Kidney (tissue), 14 donors: ENCODE data around the gene SPTAN1. TPM values are rescaled to one million over a fixed set of nuclear protein-coding genes. Genes with fewer than 3 reads are reported as not detected.

Source experiments
- DNase-seq, 5 donors: peaks; one replicate each; pipeline ENCODE4 v3.0.0-alpha.2; 2013 to 2020
- FAIRE-seq: peaks from 2 replicates; lab custom pipeline; 2012; peaks lifted over from hg19 to GRCh38; lab: Jason Lieb, UNC
- H3K27ac ChIP-seq, 2 donors: one replicate each; pipeline ENCODE4 v1.7.0; 2013; ENCODE audit warnings: low read depth in 2 of 2, low read length in 2 of 2, inconsistent platforms in 1 of 2
- H3K27me3 ChIP-seq: one replicate; pipeline ENCODE4 v1.7.1; 2013; ENCODE audit warnings: low read length, inconsistent platforms; ENCODE audit not compliant: control insufficient read depth, insufficient read depth
- H3K36me3 ChIP-seq, 3 donors: one replicate each; pipeline versions ENCODE4 v1.7.0 to v1.7.1; 2013; ENCODE audit warnings: low read length in 3 of 3, control low read depth in 1 of 3, inconsistent platforms in 1 of 3; ENCODE audit not compliant: insufficient read depth in 3 of 3, control insufficient read depth in 2 of 3
- H3K4me1 ChIP-seq, 3 donors: one replicate each; pipeline versions ENCODE4 v1.7.0 to v1.7.1; 2013; ENCODE audit warnings: low read length in 3 of 3, inconsistent platforms in 1 of 3, low read depth in 1 of 3; ENCODE audit not compliant: control insufficient read depth in 2 of 3, insufficient read depth in 2 of 3
- H3K4me3 ChIP-seq, 3 donors: one replicate each; pipeline versions ENCODE4 v1.7.0 to v1.8.1; 2013; ENCODE audit warnings: low read length in 3 of 3, control low read depth in 1 of 3, inconsistent platforms in 1 of 3
- H3K9ac ChIP-seq, 3 donors: one replicate each; pipeline versions ENCODE4 v1.7.0 to v1.7.1; 2013; ENCODE audit warnings: low read length in 3 of 3, control low read depth in 1 of 3, inconsistent platforms in 1 of 3
- H3K9me3 ChIP-seq, 3 donors: one replicate each; pipeline versions ENCODE4 v1.7.0 to v1.7.1; 2013; ENCODE audit warnings: low read length in 3 of 3, control low read depth in 1 of 3, inconsistent platforms in 1 of 3; ENCODE audit not compliant: control insufficient read depth in 2 of 3, insufficient read depth in 1 of 3
- intact Hi-C: fragments of 100-400 bp; cut with DNase I; formaldehyde crosslinking; loops from one replicate; pipeline ENCODE4 v1.11.1; 2022
- polyA plus RNA-seq: library from polyadenylated mRNA; stranded (reverse); fragments of 350-450 nt; fragmentation: Illumina TruSeq; extraction: RNeasy Lipid Tissue Mini Kit (QIAGEN cat#74804); gene quantifications from one replicate; pipeline ENCODE4 v1.2.3, GENCODE V29; 2014; ENCODE audit warnings: low read depth, low replicate concordance; ENCODE audit not compliant: insufficient read depth
- total RNA-seq: library from RNA; stranded (reverse); fragmentation: NEBNext Ultra II Directional; extraction: Animal tissue kit (Norgen Biotek cat#: 25700); gene quantifications from one replicate; pipeline ENCODE4 v1.2.1, GENCODE V29; 2021
- TF ChIP-seq, protein P1 (sequence below): IDR thresholded peaks from 3 replicates; pipeline ENCODE4 v1.5.1; 2012; ENCODE audit warnings: mild to moderate bottlenecking, moderate library complexity, borderline replicate concordance; ENCODE audit not compliant: insufficient read depth; ENCODE audit errors: extremely low read depth
- donor health status: control.
- donor health status: control.
- donor health status: control.
- donor health status: control.
- donor health status: control.
- donor health status: DM: yes; HTN: yes; CAD: no.
- donor health status: Normal renal cell carcinoma (clear cell type).

SPTAN1 gene
- total and polyA plus RNA-seq, 2 donors from 2014 or later, result 210 to 354 TPM

DNA sequence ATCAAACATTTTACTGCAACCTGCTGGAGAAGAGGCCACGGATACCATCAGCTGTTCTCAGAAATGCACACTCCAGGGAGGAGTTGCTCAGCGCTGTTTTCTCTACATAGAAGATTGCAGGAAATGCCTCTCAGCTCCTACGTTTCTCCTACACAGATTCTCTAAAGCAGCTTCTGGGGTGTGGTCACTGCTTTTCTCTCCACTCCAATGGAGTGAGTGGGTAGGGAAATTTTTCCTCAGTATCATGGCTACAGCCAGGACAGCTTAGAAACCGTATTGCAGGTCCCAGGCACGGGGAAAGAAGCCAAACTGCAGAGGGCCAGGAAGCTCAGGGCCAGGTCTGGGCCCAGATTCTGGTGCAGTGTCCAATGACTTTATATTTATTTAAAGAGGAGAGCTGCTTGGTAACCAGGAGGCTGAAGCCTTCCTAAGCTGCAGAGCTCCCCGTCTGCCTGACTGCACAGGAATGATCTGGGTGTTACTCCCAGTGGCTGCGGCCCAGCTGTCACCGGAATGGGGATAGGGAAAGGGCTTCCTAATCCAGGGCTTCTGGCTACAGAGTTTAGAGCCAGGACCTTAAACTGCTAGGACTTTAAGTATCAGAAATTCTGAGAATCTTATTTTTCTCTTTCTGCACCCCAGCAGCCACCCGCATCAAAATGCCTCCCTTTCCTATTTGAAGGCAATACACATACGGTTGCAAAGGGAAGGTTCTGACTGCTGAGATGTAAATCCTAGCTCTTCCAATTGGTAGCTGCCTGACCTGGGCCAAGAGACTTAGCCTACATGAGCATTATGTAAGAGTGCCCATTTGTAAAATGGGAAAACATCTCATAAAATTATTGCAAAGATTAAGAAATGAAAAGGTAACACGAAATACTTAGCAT lies 1.4 kb upstream of the SPTAN1 start:
- FAIRE-seq, result no peak
- H3K27me3 ChIP-seq, result no peaks in the 10 kb centered on the region
- H3K4me1 ChIP-seq, result peaks cover 13 to 26% (median 19%) of the 10 kb centered on the region in 3 donors
- peak in 4 of 5 donors; percentile 47 to 72 (median 58) for DNase-seq
- peak overlapping the region; percentile 90 for H3K27ac ChIP-seq
- TF ChIP-seq, protein P1, sequence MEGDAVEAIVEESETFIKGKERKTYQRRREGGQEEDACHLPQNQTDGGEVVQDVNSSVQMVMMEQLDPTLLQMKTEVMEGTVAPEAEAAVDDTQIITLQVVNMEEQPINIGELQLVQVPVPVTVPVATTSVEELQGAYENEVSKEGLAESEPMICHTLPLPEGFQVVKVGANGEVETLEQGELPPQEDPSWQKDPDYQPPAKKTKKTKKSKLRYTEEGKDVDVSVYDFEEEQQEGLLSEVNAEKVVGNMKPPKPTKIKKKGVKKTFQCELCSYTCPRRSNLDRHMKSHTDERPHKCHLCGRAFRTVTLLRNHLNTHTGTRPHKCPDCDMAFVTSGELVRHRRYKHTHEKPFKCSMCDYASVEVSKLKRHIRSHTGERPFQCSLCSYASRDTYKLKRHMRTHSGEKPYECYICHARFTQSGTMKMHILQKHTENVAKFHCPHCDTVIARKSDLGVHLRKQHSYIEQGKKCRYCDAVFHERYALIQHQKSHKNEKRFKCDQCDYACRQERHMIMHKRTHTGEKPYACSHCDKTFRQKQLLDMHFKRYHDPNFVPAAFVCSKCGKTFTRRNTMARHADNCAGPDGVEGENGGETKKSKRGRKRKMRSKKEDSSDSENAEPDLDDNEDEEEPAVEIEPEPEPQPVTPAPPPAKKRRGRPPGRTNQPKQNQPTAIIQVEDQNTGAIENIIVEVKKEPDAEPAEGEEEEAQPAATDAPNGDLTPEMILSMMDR, result no peak
- intact Hi-C loops, result no loop called here
- H3K36me3 ChIP-seq, result no peaks in the 10 kb centered on the region
- peak overlapping the region; percentile 4 to 70 (median 54) for H3K9ac ChIP-seq
- peak overlapping the region; percentile 61 to 69 (median 67) for H3K4me3 ChIP-seq
- no peaks in the 10 kb centered on the region for H3K9me3 ChIP-seq

DNA sequence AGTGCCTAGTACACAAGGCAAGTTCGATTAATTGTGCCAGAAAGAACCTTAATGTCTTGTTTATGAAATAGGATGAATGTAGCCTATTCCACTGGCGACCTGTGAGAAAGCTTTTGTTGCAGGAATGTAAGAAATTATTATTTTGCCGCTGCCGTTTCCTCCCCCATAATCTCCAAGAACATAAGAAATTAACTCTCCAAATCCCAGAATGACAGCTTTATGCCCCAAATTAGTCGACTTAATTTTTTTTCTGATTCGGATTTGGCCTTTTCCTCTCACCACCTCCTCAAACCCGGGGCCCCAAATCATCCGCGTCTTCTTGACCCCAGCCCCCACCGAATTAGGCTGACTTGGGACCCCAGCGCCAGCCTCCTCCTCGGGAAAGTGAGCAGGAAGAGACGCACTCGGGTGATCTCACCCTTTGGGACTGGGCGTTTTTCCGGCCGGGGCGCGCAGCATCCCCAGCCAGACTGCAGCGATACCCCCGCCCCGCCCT lies 682 bp upstream of the SPTAN1 start:
- intact Hi-C loops, result no loop called here
- Histone ChIP-seq H3K36me3 (no peaks in the 10 kb centered on the region), H3K9me3 (no peaks in the 10 kb centered on the region), H3K27ac (peak overlapping the region; percentile 90), H3K4me1 (peaks cover 13 to 26% (median 23%) of the 10 kb centered on the region in 3 donors), H3K27me3 (no peaks in the 10 kb centered on the region), H3K9ac (peak overlapping the region; percentile 4 to 70 (median 54)), H3K4me3 (peak overlapping the region; percentile 61 to 69 (median 67))
- TF ChIP-seq, protein P1, result no peak
- DNase-seq (peak in 1 of 5 donors; percentile 24), FAIRE-seq (no peak)

DNA sequence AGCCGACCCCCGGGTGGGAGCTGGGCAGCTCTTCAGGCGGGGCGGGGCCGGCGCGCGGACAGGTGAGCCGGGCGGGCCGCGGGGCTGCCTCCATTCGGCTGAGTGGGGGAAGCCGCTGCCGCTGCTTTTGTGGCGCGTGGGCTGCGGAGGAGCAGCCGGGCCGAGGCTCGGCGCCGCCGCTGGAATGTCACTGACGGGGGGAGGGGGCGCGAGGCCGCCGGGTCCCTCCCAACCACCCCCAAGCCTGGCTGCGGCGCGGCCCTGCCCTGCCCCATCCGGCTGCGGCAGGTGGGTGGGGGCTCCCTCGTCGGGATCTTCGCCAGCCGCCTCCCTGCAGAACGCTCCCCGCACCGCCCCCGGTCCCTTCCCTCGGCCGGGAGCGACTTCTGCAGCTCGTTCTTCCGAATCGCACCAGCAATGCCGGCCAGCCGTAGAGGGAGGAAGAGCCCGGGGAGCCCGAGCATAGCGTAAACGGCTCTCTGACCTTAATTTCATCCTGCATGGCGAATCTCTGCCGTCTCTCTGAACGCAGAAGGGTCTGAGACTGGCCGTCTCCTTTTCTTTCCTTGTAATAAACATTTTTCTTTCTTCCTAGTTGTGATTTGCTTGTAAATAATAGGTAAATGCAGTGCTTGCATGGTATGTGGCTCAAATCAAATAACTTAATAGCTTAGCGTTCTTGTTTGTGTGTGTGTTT lies 505 bp downstream of the SPTAN1 start:
- Histone ChIP-seq H3K27ac (peak overlapping the region; percentile 93), H3K9ac (peak overlapping the region; percentile 74 to 90 (median 86)), H3K4me1 (peaks cover 13 to 30% (median 28%) of the 10 kb centered on the region in 3 donors), H3K4me3 (peak overlapping the region; percentile 79 to 96 (median 89)), H3K36me3 (no peaks in the 10 kb centered on the region), H3K9me3 (no peaks in the 10 kb centered on the region), H3K27me3 (no peaks in the 10 kb centered on the region)
- TF ChIP-seq, protein P1, result no peak
- intact Hi-C loops, result no loop called here
- DNase-seq (peak; percentile 84 to 91 (median 88)), FAIRE-seq (no peak)
